ENCODE measurements around the gene KCNA2. TPM values are rescaled to one million over a fixed set of nuclear protein-coding genes. Genes with fewer than 3 reads are reported as not detected.

Gene KCNA2
- total RNA-seq, 1 experiment from 2014 or later: not detected

DNA sequence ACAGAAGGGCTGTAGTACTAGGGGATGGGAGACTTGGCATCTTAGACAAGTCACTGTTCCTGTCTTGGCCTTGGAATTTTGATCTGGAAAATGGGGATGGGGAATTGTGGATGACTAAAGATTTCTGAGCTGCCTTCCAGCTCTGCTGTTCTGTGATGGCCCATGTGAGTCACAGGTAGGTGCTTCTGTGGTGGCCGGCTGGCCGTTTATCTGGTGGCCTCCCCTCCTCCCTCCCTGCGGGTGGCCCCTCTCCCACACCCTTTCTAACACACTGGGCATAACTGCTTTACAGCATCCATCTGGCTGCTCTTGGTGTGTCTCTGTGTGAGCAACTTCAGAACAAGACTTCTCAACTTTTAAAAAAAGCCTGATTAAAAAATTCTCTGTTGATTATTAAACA, 35.9 kb downstream of the KCNA2 start:
- no peak for DNase-seq (ENCODE audit: low read depth)

GRCh38 chr1:110566836-110567235, 39.3 kb downstream of the KCNA2 start:
- DNase-seq (ENCODE audit: low read depth): no peak

DNA sequence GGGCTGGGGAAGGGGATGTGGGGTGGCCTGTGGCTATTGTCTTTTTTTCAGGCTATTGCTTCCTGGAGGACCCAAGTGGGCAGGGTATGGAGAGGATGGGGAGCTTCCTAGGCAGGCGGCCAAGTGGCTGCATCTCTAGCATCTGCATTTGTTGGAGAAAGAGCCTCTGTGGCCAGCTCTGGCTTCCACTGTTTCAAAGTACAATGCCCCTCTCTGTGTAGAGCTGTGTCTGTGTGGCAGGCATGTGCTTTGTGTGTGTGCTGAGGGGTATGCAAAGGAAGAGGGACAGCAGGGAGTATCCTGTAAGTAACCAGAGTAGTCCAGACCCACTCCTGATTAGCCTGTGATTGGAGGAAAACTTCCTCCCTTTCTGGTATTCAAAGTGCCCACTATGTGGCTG, 40.6 kb downstream of the KCNA2 start:
- no peak for DNase-seq (ENCODE audit: low read depth)

DNA sequence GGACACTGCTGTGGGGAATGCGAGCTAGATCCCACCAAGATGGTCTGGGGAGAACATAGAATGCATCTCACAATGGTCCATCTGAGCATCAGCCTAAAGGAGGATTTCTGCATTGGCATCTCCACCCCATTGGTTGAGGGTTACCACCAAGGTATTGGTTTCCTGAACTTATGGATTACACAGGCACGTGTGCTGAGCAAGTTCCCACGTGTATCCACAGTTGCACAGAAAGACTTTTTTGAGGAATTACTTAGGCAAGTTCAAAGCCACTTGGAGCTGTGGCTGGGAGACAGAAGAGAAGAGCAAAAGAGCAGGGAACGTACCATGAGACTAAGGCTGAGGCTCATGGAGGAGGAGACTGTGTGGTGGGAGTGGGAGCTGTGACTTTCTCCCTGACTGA, 43.1 kb downstream of the KCNA2 start:
- DNase-seq (ENCODE audit: low read depth): no peak

DNA sequence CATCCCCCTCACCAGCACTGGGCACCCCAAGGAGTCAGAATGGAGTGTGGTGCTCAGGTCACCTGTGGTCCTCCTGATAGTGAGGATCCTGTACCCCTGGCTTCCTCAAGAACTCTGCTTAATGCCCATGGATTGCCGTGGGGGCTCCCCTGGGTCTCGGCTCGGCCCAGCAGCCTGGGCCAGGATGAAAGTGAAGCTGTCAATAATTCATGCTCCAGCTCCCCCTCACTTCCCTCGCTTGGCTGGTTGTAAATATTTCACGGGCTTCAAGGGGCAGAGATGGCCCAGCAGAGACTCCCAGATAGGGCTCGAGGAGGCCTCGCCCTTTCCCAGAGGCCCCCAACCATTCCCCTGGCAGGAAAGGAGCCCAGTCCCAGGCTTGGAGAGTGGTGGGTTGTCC, 44.6 kb downstream of the KCNA2 start:
- no peak for DNase-seq (ENCODE audit: low read depth)

GRCh38 chr1:110559157-110559556, 47.0 kb downstream of the KCNA2 start:
- DNase-seq (ENCODE audit: low read depth): no peak

GRCh38 chr1:110557481-110557880, 48.7 kb downstream of the KCNA2 start:
- no peak for DNase-seq (ENCODE audit: low read depth)

- DNase-seq (ENCODE audit: low read depth): no peak
Observed at GRCh38 chr1:110556471-110556807, 49.7 kb downstream of the KCNA2 start.

DNA sequence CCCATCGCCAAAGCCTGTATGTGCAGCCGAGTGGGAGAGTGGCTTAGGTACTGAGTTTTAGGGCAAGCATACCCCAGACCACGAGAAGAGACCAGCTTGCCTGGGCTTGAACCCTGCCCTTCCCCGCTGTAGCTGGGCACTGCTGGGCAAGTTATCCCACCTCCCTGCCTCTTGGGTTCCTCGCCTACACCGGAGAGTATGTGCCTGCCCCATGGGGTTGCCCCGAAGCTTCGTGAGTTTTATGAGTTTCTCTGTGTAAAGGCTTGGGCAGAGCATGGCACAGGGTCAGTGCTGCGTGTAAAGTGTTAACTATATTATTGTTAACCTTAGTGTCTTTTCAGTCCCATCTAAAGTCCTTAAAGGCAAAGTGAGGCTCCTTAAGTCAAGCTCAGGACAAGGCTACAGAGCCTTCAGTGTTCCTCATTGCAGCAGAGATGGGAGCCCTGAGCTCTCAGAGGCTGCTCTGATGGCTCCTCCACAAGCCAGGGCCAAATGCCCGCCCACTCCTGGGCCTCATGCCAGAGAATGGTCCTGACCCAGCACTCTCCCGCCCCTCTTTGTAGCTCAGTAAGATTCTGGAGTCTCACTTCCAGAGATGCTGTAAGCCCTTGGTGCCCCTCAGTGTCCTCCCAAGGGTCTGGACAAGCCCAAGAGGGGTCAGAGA, 50.2 kb downstream of the KCNA2 start:
- DNase-seq (ENCODE audit: low read depth): no peak

- no peak for DNase-seq (ENCODE audit: low read depth)
Observed at GRCh38 chr1:110554871-110555801, 51.0 kb downstream of the KCNA2 start.

DNA sequence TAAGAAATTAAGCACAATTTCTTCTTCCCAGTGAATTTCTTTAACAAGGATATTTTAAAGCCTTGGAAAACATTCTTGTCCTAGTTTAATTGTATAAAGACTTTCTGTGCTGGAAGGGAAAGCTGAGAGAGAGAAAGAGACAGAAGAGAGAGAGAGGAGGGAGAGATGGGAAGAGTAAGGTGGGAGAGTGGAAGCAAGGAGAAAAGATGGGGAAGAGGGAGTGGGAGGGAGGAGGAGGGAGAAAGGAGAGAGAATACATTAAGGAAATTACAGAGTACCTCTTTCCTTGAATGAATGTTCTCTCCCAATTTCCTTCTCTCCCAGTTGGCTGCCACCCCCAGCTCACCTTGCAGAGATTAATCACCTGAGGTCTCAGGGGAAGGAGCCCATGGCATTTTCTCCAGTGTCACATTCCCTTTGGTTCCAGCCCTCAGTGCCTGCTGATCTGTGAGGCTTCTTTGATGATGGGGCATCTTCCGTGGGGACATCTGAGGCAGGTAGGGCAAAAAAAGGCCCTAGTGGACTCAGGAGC, 54.8 kb downstream of the KCNA2 start:
- DNase-seq (ENCODE audit: low read depth): no peak

GRCh38 chr1:110549831-110550230, 56.3 kb downstream of the KCNA2 start:
- no peak for DNase-seq (ENCODE audit: low read depth)

- no peak for DNase-seq (ENCODE audit: low read depth)
Observed at GRCh38 chr1:110548381-110548780, 57.8 kb downstream of the KCNA2 start.

GRCh38 chr1:110547017-110547416, 59.1 kb downstream of the KCNA2 start:
- DNase-seq (ENCODE audit: low read depth): no peak

DNA sequence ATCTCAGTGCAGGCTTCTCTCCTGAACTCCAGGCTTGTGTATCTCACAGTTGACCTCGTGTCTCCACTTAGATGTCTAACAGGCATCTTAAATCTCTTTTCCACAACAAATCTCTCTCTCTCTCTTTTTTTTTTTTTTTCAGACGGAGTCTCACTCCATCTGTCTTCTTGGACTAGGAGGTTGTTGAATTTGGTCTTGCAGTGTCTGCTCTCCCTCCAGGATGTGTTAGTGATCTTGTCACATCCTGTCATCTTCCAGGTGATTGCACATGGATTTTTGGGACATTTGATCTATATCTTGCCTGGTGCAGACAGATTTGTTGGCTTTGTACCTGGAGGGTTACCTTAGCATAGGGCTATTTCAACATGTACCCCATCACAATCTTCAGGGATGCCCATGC, 60.7 kb downstream of the KCNA2 start:
- no peak for DNase-seq (ENCODE audit: low read depth)

DNA sequence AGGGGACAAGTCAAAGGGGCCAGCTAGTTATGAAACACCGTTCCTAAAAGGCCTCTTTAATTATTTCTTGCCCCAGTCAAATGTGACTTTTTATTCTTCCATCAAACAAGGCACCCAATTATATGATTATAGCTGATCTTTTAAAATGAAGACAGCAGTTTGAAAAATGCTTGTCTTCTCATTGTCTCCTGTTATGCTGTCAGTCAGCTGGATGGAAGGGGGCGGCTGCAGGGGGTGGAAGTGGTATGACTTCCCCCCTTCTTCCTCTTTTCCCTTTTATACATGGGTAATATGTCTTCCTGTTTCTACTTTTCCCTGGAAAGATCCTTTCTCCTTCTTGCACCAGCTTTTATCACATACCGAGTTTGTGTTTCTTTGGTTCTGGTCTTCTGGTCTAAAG, 61.4 kb downstream of the KCNA2 start:
- no peak for DNase-seq (ENCODE audit: low read depth)

Other genes starting within 250 kb of the KCNA2 start
- 8.0 and 8.1 TPM in 2 replicates for gene SLC16A4, start 215.3 kb downstream of the KCNA2 start, total RNA-seq (2014; rRNA removed)
- 101 and 116 TPM in 2 replicates for gene LAMTOR5, start 198.7 kb downstream of the KCNA2 start, total RNA-seq (2014; rRNA removed)
- gene PROK1, start 155.2 kb downstream of the KCNA2 start, total RNA-seq (2014; rRNA removed): not detected in 2 replicates
- gene KCNA10, start 87.2 kb downstream of the KCNA2 start, total RNA-seq (2014; rRNA removed): not detected in 2 replicates
- gene KCNA3, start 68.6 kb upstream of the KCNA2 start, total RNA-seq (2014; rRNA removed): not detected in 2 replicates